Measurements from ENCODE around the gene DNER.
"Not testable (repeated sequence)": the region's sequence is repeated elsewhere in the genome, so short reads cannot be mapped to it uniquely, and the experiment has no call there.

DNER gene

GRCh38 chr2:229714080-229714735, at the start of gene DNER:
Gene DNER (minus strand): TSS chr2:229714555. CDS start chr2:229714423, 132 bp downstream.
- DNase-seq: peak; percentile 29

GRCh38 chr2:229761663-229762062, 47.3 kb upstream of the DNER start:
- no peak for DNase-seq

GRCh38 chr2:229757462-229757861, 43.1 kb upstream of the DNER start:
- not testable (repeated sequence) for DNase-seq

- peak; percentile 34 for DNase-seq
These were observed 38.8 kb upstream of the DNER start for GRCh38 chr2:229752970-229753729.

GRCh38 chr2:229749779-229750178, 35.4 kb upstream of the DNER start:
- DNase-seq: no peak

- no peak for DNase-seq
These were observed 34.6 kb upstream of the DNER start for GRCh38 chr2:229748950-229749349.

GRCh38 chr2:229742691-229743090, 28.3 kb upstream of the DNER start:
- DNase-seq: not testable (repeated sequence)

- DNase-seq: no peak
These were observed 25.9 kb upstream of the DNER start for GRCh38 chr2:229740279-229740678.

- no peak for DNase-seq
These were observed 23.8 kb upstream of the DNER start for GRCh38 chr2:229738024-229738625.

- no peak for DNase-seq
These were observed 20.1 kb upstream of the DNER start for GRCh38 chr2:229734410-229734809.

- no peak for DNase-seq
These were observed 19.4 kb upstream of the DNER start for GRCh38 chr2:229733611-229734245.

- no peak for DNase-seq
These were observed 18.5 kb upstream of the DNER start for GRCh38 chr2:229732897-229733296.

GRCh38 chr2:229731916-229732315, 17.6 kb upstream of the DNER start:
- no peak for DNase-seq

GRCh38 chr2:229731363-229731762, 17.0 kb upstream of the DNER start:
- DNase-seq: no peak

- DNase-seq: no peak
These were observed 14.0 kb upstream of the DNER start for GRCh38 chr2:229728370-229728769.

- DNase-seq: no peak
These were observed 12.3 kb upstream of the DNER start for GRCh38 chr2:229726643-229727042.

- DNase-seq: peak; percentile 93
These were observed 11.6 kb upstream of the DNER start for GRCh38 chr2:229725716-229726574.

GRCh38 chr2:229723192-229723591, 8.8 kb upstream of the DNER start:
- not testable (repeated sequence) for DNase-seq

GRCh38 chr2:229719926-229720647, 5.7 kb upstream of the DNER start:
- DNase-seq: no peak

GRCh38 chr2:229718057-229718456, 3.7 kb upstream of the DNER start:
- no peak for DNase-seq

GRCh38 chr2:229715895-229716507, 1.6 kb upstream of the DNER start:
- DNase-seq: peak; percentile 74
